Body of pancreas (tissue), 4 donors: ENCODE results near the gene PRTN3.

ENCODE experiments used
- POLR2A ChIP-seq, 3 donors: fragments of 450-650 bp; IDR thresholded peaks; one replicate each; pipeline ENCODE4 v1.6.1; 2016; ENCODE audit warnings: antibody characterized with exemption in 3 of 3, mild to moderate bottlenecking in 2 of 3
- TF ChIP-seq, protein P1 (sequence below), 7 experiments: fragments of 450-650 bp in 4 of 7; fragments of 200-600 bp in 3 of 7; sonication (generic) in 3 of 7; IDR thresholded peaks; one replicate each; pipeline ENCODE4 v1.5.1; 2016 to 2019; ENCODE audit warnings: antibody characterized with exemption in 7 of 7

DNA sequence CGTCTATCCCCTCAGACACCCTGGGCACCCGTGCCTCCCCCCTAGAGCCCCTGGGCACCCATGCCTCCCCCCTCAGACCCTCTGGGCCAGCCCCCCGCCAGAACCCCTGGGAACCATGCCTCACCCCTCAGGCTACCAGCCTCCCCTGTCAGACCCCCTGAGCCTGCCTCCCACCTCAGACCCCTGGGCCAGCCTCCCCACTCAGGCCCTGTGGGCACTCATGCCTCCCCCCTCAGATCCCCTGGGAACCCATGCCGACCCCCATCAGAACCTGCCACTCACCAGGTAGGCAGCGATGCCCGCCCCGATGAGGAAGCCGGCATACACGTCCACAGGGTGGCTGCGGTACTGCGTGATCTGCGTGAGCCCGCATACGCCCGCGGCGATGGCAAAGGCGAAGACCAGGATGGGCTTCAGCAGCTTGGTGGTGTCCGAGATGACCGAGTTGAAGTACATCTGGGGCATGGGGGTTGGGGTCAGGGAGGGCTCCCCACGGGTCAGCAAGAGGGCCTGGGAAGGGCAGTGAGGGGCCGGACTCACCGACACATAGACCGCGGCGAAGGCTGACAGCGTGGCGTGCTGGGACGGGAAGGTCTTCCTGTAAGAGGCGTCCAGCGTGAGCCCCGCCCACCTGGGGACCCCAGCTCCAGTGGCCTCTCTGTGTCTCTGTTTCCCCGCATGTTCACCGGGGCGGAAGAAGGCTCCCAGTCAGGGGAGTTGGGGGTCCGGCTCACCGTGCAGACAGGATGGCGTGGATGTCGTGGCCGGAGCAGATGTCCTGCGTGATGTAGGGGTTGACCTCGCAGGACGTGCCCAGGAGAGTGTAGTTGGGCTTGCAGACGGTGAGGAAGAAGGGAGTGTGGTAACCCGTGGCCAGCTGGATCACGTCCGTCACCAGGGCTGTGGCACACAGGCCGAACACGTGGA, 26.4 kb upstream of the PRTN3 start:
- TF ChIP-seq, protein P1, sequence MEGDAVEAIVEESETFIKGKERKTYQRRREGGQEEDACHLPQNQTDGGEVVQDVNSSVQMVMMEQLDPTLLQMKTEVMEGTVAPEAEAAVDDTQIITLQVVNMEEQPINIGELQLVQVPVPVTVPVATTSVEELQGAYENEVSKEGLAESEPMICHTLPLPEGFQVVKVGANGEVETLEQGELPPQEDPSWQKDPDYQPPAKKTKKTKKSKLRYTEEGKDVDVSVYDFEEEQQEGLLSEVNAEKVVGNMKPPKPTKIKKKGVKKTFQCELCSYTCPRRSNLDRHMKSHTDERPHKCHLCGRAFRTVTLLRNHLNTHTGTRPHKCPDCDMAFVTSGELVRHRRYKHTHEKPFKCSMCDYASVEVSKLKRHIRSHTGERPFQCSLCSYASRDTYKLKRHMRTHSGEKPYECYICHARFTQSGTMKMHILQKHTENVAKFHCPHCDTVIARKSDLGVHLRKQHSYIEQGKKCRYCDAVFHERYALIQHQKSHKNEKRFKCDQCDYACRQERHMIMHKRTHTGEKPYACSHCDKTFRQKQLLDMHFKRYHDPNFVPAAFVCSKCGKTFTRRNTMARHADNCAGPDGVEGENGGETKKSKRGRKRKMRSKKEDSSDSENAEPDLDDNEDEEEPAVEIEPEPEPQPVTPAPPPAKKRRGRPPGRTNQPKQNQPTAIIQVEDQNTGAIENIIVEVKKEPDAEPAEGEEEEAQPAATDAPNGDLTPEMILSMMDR (IDR thresholded peaks at IDR 0.05): no peak
- TF ChIP-seq POLR2A (IDR thresholded peaks at IDR 0.05): no peak
